Progenitor cell of endocrine pancreas (in vitro differentiated cells): ENCODE measurements around the gene NRN1. TPM values are rescaled to one million over a fixed set of nuclear protein-coding genes. Genes with fewer than 3 reads are reported as not detected.
A peak's percentile ranks its signal among the peaks of the same experiment; 100 is the strongest.

ENCODE experiments used
- DNase-seq: peaks from one replicate; pipeline ENCODE4 v3.0.0; 2021; ENCODE audit warnings: low spot score; ENCODE audit not compliant: unreplicated experiment
- H3K27ac Mint-ChIP-seq: 2 replicates; pipeline ENCODE4 v1.8.0; 2021; ENCODE audit warnings: mild to moderate bottlenecking, moderate library complexity, mixed read lengths
- H3K27me3 Mint-ChIP-seq: 2 replicates; pipeline ENCODE4 v1.8.0; 2021; ENCODE audit warnings: mixed read lengths
- H3K36me3 Mint-ChIP-seq: 2 replicates; pipeline ENCODE4 v1.8.0; 2022; ENCODE audit warnings: mixed read lengths; ENCODE audit not compliant: insufficient read depth
- H3K4me1 Mint-ChIP-seq: 2 replicates; pipeline ENCODE4 v1.8.0; 2021; ENCODE audit warnings: low read depth, mixed read lengths
- H3K4me3 Mint-ChIP-seq: 2 replicates; pipeline ENCODE4 v1.8.0; 2021; ENCODE audit warnings: low read depth, mild to moderate bottlenecking, moderate library complexity, mixed read lengths
- H3K9me3 Mint-ChIP-seq: 2 replicates; pipeline ENCODE4 v1.8.0; 2021; ENCODE audit warnings: low read depth, mixed read lengths
- total RNA-seq: library from RNA; stranded (reverse); gene quantifications from 2 replicates; pipeline ENCODE4 v1.2.1, GENCODE V29; 2021
- TF ChIP-seq, protein P1 (sequence below): fragments of 200-600 bp; sonication (generic); IDR thresholded peaks from one replicate; pipeline ENCODE4 v1.5.0; 2021; ENCODE audit warnings: antibody characterized with exemption, mild to moderate bottlenecking; ENCODE audit not compliant: unreplicated experiment

Gene NRN1
- total RNA-seq, 1 donor from 2014 or later = not detected

DNA sequence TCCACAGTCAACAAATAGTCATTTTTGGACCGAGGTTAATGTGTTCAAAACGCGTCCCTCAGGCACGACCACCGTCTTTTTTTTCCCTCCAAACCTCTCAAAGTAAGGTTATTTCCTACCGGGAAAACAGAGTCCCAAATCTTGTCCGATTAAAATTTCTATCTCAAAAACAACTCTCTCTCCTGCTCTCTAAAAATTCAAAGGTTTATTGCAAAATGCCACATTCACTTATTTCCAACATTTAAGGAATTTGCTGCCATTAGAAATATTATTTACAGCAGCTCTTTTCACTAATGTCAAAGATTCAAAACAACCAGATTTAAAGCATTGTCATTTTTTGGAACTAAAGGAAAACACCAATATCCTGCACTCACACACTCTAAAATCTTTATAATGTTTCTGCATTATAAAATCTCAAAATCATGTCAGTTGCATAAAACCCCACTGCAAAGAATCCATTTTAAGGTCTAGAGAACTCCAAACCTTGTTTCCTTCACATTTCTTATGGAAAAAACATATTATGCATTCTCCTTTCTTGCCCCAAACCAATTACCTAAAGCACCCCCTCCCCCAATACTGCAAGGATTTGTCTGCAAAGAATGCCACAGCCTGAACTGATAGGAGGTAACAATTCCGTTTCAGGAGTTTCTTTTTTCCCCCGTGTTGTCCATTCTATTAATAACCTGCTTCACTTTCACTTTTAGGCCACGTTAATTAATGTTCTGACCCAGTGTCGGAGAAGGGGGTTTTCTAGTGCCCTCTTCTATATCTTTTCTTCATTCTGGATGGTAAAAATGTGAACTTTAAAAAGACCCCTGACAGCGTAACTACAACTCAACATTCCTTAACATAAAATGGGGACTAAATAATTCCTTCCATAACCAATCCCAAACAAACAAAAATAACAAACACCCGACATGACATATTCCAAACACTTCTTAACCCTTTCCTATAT is 1.4 kb downstream of the NRN1 start:
- H3K9me3 Mint-ChIP-seq = no peaks in the 10 kb centered on the region
- no peak for DNase-seq
- peaks cover 92% of the 10 kb centered on the region for H3K27me3 Mint-ChIP-seq
- H3K36me3 Mint-ChIP-seq = no peaks in the 10 kb centered on the region
- H3K27ac Mint-ChIP-seq = peak overlapping the region; percentile 71
- peaks cover 11% of the 10 kb centered on the region for H3K4me1 Mint-ChIP-seq
- no peak overlapping the region for H3K4me3 Mint-ChIP-seq
- TF ChIP-seq, protein P1, sequence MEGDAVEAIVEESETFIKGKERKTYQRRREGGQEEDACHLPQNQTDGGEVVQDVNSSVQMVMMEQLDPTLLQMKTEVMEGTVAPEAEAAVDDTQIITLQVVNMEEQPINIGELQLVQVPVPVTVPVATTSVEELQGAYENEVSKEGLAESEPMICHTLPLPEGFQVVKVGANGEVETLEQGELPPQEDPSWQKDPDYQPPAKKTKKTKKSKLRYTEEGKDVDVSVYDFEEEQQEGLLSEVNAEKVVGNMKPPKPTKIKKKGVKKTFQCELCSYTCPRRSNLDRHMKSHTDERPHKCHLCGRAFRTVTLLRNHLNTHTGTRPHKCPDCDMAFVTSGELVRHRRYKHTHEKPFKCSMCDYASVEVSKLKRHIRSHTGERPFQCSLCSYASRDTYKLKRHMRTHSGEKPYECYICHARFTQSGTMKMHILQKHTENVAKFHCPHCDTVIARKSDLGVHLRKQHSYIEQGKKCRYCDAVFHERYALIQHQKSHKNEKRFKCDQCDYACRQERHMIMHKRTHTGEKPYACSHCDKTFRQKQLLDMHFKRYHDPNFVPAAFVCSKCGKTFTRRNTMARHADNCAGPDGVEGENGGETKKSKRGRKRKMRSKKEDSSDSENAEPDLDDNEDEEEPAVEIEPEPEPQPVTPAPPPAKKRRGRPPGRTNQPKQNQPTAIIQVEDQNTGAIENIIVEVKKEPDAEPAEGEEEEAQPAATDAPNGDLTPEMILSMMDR = no peak

DNA sequence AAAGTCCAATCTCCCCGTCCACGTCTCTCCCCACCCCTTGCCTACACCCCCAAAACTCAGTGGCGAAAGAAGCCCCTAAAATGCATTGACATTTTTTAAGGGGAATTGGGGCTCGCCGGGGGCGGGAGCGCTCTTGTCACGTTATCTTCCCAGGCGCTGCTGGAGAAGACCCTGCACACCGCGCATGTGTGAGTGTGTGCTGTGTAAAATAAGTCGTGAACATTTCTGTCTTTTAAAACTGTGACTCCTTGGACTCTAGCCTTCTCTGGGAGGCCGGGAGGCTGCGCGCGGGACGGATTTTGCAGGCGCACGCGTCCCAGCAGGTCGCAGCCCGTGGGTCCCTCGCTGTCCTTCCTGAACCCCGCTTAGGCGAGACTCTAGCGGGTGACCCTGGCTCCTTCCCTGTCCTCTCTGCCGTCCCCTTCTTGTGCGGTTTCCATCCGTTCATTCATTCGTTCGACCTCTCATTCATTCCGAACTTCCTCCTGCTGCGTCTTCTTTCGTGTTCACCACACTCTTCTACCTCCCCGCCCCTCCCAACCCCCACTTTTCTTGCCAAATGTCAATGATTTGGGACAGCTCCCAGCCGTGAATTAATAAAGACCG is 2.2 kb downstream of the NRN1 start:
- DNase-seq = no peak
- TF ChIP-seq, protein P1 = no peak
- H3K4me3 Mint-ChIP-seq = no peak overlapping the region
- H3K9me3 Mint-ChIP-seq = no peaks in the 10 kb centered on the region
- H3K27me3 Mint-ChIP-seq = peaks cover 93% of the 10 kb centered on the region
- H3K4me1 Mint-ChIP-seq = peaks cover 13% of the 10 kb centered on the region
- peak overlapping the region; percentile 71 for H3K27ac Mint-ChIP-seq
- no peaks in the 10 kb centered on the region for H3K36me3 Mint-ChIP-seq

DNA sequence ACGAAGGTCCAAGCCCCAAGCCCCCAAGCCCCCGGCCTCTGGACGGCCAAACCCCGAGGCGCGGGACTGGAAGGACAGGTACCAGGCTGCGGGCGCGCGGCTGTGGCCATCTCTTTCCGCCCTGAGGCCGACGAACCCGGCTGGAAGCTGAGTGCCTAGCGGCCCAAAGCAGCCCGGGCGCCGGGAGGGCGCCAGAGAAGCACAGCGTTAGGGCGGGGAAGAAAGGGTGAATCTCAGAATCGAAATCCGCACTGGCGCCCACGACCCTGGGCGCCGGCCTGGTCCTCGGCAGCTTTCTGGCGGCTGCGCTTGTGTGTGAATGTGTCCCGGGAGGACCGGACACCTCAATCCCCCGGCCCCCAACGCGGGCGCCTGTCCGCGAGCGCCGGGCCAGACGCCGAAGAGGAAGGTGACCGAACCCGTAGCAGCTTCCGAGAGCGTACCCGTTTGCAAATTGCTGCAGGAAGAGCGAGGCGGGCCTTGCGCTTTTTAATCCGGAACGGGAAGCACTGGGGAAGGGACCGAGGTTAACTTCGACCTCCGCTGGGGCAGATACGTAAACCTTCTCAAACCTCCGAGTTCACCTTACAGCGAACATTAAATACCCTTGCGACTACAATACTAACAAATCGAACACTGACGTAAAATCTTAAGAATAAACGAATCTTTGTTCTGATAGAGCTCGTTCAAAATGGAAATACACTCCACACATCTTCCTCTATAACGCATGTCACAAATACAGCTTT is 2.9 kb downstream of the NRN1 start:
- Mint-ChIP-seq H3K27ac (peak overlapping the region; percentile 71), H3K9me3 (no peaks in the 10 kb centered on the region), H3K4me3 (peak overlapping the region; percentile 43), H3K36me3 (no peaks in the 10 kb centered on the region), H3K4me1 (peaks cover 14% of the 10 kb centered on the region), H3K27me3 (peaks cover 94% of the 10 kb centered on the region)
- no peak for DNase-seq
- TF ChIP-seq, protein P1 = no peak

- Mint-ChIP-seq H3K36me3 (no peaks in the 10 kb centered on the region), H3K9me3 (no peaks in the 10 kb centered on the region), H3K4me1 (peaks cover 12% of the 10 kb centered on the region), H3K27me3 (peaks cover 98% of the 10 kb centered on the region), H3K4me3 (peak overlapping the region; percentile 48), H3K27ac (peak overlapping the region; percentile 62)
- TF ChIP-seq, protein P1 = no peak
- no peak for DNase-seq
Measured at GRCh38 chr6:6002848-6003620, 3.7 kb downstream of the NRN1 start.
